Cardiac muscle cell (in vitro differentiated cells and primary cell): ENCODE measurements around the gene PGS1. TPM values are rescaled to one million over a fixed set of nuclear protein-coding genes. Genes with fewer than 3 reads are reported as not detected.
A peak's percentile ranks its signal among the peaks of the same experiment; 100 is the strongest.

Experiments used
- DNase-seq, 2 donors: peaks; one replicate each; pipeline versions ENCODE4 v3.0.0 to v3.0.0-alpha.2; 2010 to 2017; ENCODE audit warnings: low read depth in 1 of 2, low spot score in 1 of 2
- H3K27ac ChIP-seq: fragments of 200-600 bp; sonication (generic); 2 replicates; pipeline ENCODE4 v1.5.1; 2016
- H3K27me3 ChIP-seq: fragments of 200-600 bp; sonication (generic); 2 replicates; pipeline ENCODE4 v1.6.0; 2016; ENCODE audit warnings: control low read depth
- H3K36me3 ChIP-seq: fragments of 200-600 bp; sonication (generic); 2 replicates; pipeline ENCODE4 v1.5.1; 2016; ENCODE audit warnings: control low read depth
- H3K4me1 ChIP-seq: fragments of 200-600 bp; sonication (generic); 2 replicates; pipeline ENCODE4 v1.8.1; 2017; ENCODE audit warnings: low read depth, mild to moderate bottlenecking, mixed run types
- H3K4me3 ChIP-seq: fragments of 200-600 bp; sonication (generic); 2 replicates; pipeline ENCODE4 v1.5.1; 2016; ENCODE audit warnings: mild to moderate bottlenecking
- H3K9me3 ChIP-seq: fragments of 200-600 bp; sonication (generic); 2 replicates; pipeline ENCODE4 v1.5.1; 2017; ENCODE audit warnings: low read depth, mild to moderate bottlenecking, control low read depth
- polyA plus RNA-seq: library from polyadenylated mRNA; unstranded; fragments of >200 nt; fragmentation: Nextera tagmentation; extraction: Ambion mirVana; gene quantifications from 2 replicates; pipeline ENCODE4 v1.2.1, GENCODE V29; 2016
- total RNA-seq: library from RNA; depleted of rRNA; stranded (reverse); fragments of >200 nt; gene quantifications from 2 replicates; pipeline ENCODE4 v1.2.3, GENCODE V29; 2016
- TF ChIP-seq, protein P1 (sequence below): IDR thresholded peaks from 2 replicates; pipeline ENCODE4 v1.5.1; 2012; ENCODE audit warnings: low read depth, mild to moderate bottlenecking, low read length

PGS1 gene
- total and polyA plus RNA-seq, 2 experiments from 2014 or later, result 46.7 to 64.7 TPM

DNA sequence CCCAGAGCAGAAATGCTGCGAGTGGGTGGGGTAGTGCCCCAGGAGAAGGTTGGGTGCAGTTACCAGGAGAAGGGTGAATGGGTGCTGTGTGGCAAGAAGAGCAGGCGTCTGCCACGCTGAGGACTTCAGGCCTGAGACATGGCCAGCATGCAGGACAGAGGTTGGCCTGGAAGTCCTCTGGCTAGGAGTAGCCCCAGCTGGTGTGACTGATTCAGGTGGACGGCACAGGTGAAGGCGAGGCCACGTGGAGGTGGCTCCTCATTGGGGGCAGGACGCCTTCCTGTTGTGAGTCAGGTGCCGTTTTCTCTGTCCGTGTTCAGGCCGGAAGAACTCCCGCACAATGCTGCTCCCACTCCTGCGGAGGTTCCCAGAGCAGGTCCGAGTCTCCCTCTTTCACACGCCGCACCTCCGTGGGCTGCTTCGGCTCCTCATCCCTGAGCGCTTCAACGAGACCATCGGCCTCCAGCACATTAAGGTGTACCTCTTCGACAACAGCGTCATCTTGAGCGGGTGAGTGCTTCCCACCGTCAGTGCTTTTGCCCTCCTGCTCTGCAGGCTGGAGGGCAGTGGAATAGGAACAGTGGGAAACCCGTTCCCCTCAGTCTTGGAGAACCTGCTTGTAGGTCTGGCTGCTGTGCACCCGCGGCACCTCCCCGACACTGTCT lies 20.7 kb downstream of the PGS1 start:
- no peaks in the 10 kb centered on the region for H3K9me3 ChIP-seq
- H3K36me3 ChIP-seq, result peaks cover 33% of the 10 kb centered on the region
- peaks cover 4% of the 10 kb centered on the region for H3K4me1 ChIP-seq
- H3K27me3 ChIP-seq, result no peaks in the 10 kb centered on the region
- H3K27ac ChIP-seq, result no peak overlapping the region
- TF ChIP-seq, protein P1, sequence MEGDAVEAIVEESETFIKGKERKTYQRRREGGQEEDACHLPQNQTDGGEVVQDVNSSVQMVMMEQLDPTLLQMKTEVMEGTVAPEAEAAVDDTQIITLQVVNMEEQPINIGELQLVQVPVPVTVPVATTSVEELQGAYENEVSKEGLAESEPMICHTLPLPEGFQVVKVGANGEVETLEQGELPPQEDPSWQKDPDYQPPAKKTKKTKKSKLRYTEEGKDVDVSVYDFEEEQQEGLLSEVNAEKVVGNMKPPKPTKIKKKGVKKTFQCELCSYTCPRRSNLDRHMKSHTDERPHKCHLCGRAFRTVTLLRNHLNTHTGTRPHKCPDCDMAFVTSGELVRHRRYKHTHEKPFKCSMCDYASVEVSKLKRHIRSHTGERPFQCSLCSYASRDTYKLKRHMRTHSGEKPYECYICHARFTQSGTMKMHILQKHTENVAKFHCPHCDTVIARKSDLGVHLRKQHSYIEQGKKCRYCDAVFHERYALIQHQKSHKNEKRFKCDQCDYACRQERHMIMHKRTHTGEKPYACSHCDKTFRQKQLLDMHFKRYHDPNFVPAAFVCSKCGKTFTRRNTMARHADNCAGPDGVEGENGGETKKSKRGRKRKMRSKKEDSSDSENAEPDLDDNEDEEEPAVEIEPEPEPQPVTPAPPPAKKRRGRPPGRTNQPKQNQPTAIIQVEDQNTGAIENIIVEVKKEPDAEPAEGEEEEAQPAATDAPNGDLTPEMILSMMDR, result no peak
- no peak for DNase-seq
- no peak overlapping the region for H3K4me3 ChIP-seq

GRCh38 chr17:78399693-78400144 lies 21.3 kb downstream of the PGS1 start:
- H3K4me3 ChIP-seq, result no peak overlapping the region
- no peaks in the 10 kb centered on the region for H3K27me3 ChIP-seq
- TF ChIP-seq, protein P1, result no peak
- H3K27ac ChIP-seq, result no peak overlapping the region
- no peaks in the 10 kb centered on the region for H3K9me3 ChIP-seq
- peaks cover 4% of the 10 kb centered on the region for H3K4me1 ChIP-seq
- DNase-seq, result no peak
- H3K36me3 ChIP-seq, result peaks cover 36% of the 10 kb centered on the region

GRCh38 chr17:78400581-78401240 lies 22.3 kb downstream of the PGS1 start:
- DNase-seq, result no peak
- H3K4me1 ChIP-seq, result peaks cover 4% of the 10 kb centered on the region
- H3K27me3 ChIP-seq, result no peaks in the 10 kb centered on the region
- no peak overlapping the region for H3K27ac ChIP-seq
- no peak overlapping the region for H3K4me3 ChIP-seq
- TF ChIP-seq, protein P1, result no peak
- H3K9me3 ChIP-seq, result no peaks in the 10 kb centered on the region
- H3K36me3 ChIP-seq, result peaks cover 36% of the 10 kb centered on the region

GRCh38 chr17:78401246-78401645 lies 22.8 kb downstream of the PGS1 start:
- Histone ChIP-seq H3K4me1 (peaks cover 4% of the 10 kb centered on the region), H3K4me3 (no peak overlapping the region), H3K9me3 (no peaks in the 10 kb centered on the region), H3K27me3 (no peaks in the 10 kb centered on the region), H3K36me3 (peaks cover 36% of the 10 kb centered on the region), H3K27ac (no peak overlapping the region)
- TF ChIP-seq, protein P1, result no peak
- DNase-seq, result peak in 1 of 2 donors; percentile 33

- H3K4me3 ChIP-seq, result no peak overlapping the region
- H3K4me1 ChIP-seq, result peaks cover 4% of the 10 kb centered on the region
- H3K9me3 ChIP-seq, result no peaks in the 10 kb centered on the region
- TF ChIP-seq, protein P1, result no peak
- no peaks in the 10 kb centered on the region for H3K27me3 ChIP-seq
- peaks cover 36% of the 10 kb centered on the region for H3K36me3 ChIP-seq
- DNase-seq, result no peak
- no peak overlapping the region for H3K27ac ChIP-seq
Measured at GRCh38 chr17:78401891-78402290, 23.4 kb downstream of the PGS1 start.
